GM19468 (cell line): Measurements from ENCODE around the gene SATL1.
A peak's percentile ranks its signal among the peaks of the same experiment; 100 is the strongest.
"Not testable (repeated sequence)": the region's sequence is repeated elsewhere in the genome, so short reads cannot be mapped to it uniquely, and the experiment has no call there.

Experiments
- ATAC-seq: cut with Tn5 transposase; IDR thresholded peaks from one replicate; pipeline ENCODE4 v1.9.1; 2021; ENCODE audit warnings: mild to moderate bottlenecking, moderate library complexity, moderate number of reproducible peaks; ENCODE audit not compliant: unreplicated experiment; ENCODE audit errors: extremely low read depth

The SATL1 gene, protein sequence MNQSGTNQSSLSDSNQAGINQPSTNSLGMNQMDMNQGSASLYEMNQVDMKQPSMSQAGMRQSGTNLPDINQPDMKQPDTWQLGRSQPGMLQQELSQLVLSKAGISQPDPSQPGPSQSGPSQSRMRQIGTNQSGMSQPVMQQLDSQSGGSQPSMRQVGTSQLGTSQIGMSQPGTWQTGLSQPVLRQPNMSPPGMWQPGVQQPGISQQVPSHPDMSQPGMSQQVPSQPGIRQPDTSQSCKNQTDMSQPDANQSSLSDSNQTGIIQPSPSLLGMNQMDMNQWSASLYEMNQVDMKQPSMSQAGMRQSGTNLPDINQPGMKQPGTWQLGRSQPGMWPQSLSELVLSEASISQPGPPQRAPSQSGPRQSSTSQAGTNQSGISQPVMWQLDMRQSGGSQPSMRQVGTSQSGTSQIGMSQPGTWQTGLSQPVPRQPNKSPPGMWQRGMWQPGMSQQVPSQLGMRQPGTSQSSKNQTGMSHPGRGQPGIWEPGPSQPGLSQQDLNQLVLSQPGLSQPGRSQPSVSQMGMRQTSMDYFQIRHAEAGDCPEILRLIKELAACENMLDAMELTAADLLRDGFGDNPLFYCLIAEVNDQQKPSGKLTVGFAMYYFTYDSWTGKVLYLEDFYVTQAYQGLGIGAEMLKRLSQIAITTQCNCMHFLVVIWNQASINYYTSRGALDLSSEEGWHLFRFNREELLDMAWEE

GRCh38 chrX:85243761-85244449 is at the start of gene SATL1, which contains the start of gene ZNF711:
SATL1 (minus strand) TSS chrX:85243779; CDS start chrX:85108968, 134,811 bp downstream.
ZNF711 (plus strand) TSS chrX:85243991; CDS start chrX:85247573, 3,582 bp downstream.
- no peak for ATAC-seq

GRCh38 chrX:85288992-85289723 is 45.6 kb upstream of the SATL1 start:
- no peak for ATAC-seq

DNA sequence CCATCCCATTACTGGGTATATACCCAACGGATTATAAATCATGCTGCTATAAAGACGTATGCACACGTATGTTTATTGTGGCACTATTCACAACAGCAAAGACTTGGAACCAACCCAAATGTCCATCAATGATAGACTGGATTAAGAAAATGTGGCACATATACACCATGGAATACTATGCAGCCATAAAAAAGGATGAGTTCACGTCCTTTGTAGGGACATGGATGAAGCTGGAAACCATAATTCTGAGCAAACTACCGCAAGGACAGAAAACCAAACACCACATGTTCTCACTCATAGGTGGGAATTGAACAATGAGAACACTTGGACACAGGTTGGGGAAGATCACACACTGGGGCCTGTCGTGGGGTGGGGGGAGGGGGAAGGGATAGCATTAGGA is 41.7 kb upstream of the SATL1 start:
- ATAC-seq = not testable (repeated sequence)

GRCh38 chrX:85244450-85245211 is 1.1 kb upstream of the SATL1 start:
- ATAC-seq = no peak

DNA sequence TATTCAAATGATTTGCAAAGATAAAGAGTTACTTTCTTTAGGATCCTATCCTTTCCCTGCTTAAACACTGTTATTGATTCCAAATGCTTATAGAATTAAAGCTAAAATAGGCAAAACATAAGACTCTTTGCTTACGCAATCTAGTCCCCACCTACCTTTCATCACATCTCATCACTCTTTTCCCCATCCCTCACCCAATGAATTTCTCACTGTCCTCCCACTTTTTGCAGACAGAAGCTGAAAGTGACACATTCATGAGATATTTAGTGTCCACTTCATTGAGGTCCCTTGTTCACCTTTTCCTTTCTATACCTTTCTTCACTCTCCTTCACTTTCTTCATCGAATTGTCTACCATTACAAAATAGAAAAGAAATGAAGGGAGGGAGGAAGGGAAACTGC is 424 bp downstream of the SATL1 start:
- no peak for ATAC-seq

GRCh38 chrX:85223359-85223758 is 20.2 kb downstream of the SATL1 start:
- ATAC-seq = no peak

- no peak for ATAC-seq
Observed at GRCh38 chrX:85221361-85221760, 22.2 kb downstream of the SATL1 start.

GRCh38 chrX:85215946-85216345 is 27.6 kb downstream of the SATL1 start:
- ATAC-seq = no peak

- ATAC-seq = no peak
Observed at GRCh38 chrX:85213792-85214530, 29.6 kb downstream of the SATL1 start.

DNA sequence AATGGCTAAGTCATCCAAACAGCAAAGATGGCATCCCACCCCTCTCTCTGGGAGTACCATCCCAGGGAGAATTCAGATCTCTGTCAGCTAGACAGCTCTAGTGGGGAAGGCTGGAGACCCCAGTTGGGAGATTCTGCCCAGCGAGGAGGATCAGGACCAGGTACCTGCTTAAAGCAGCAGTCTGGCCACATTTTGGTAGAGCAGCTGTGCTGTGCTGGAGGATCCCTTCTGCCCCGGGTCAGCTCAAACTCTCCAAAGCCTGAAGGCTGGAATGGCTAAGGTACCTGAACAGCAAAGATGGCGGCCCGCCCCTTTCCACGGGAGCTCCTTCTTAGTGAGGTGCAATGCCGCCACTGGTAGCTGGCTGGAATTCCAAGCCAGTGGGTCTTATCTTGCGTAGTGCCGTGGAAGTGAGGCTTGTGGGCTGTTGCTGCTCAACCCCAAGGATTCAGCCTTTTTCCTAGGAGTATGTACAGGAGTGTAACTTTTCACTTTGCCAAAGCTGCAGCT is 40.1 kb downstream of the SATL1 start:
- no peak for ATAC-seq

DNA sequence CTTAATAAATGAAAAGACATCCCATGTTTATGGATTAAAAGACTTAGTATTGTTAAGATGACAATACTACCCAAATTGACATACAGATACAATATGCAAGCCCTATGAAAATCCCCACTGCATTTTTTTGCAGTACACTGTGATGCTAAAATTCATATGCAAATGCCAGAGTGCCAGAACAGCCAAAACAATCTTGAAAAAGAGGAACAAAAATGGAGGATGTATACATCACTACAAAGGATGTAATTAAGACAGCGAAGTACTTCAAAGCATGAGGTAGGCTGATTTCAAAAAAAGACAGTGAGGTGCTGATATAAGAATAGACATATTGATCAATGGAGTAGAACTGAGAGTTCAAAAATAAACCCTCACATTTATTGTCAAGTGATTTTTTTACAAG is 47.3 kb downstream of the SATL1 start:
- no peak for ATAC-seq

- no peak for ATAC-seq
Observed at GRCh38 chrX:85159644-85160043, 83.9 kb downstream of the SATL1 start.

DNA sequence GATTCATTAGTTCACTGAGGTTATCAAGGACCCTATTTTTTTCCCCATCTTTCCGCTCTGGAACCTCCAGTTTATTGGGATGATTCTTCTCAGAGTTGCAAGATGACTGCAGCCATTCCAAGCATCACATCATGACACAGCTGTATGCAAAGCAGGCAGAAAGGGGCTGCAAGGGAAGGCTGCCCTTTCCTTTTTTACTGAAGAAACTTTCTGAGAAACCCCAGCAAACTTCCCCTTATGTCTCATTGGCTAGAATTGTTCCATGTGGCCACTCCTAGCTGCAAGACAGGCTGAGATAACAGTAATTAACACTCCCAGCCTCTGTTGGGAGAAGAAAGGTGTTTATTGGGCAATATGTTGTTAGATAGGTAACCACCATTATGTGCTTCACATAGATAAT is 102.6 kb downstream of the SATL1 start:
- ATAC-seq = peak; percentile 39

DNA sequence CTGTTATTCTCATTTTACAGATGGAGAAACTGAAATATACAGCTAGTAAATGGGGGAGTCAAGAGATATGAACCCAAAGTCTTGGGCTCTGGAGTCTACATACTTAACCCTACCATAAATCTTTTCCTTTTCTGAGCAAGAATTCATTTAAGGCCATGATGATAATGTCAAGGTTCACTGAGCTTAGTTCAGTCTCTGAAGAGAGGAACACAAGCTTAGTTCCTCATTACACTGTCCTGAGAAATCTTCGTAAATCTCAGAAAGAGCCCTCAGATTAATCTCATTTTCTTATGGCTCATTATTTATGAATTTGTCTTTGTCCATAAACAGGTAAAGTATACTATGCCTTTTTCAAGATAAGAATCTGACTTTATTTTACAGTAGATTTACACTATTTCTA is 104.2 kb downstream of the SATL1 start:
- ATAC-seq = no peak

GRCh38 chrX:85136409-85136808 is 107.2 kb downstream of the SATL1 start:
- no peak for ATAC-seq

DNA sequence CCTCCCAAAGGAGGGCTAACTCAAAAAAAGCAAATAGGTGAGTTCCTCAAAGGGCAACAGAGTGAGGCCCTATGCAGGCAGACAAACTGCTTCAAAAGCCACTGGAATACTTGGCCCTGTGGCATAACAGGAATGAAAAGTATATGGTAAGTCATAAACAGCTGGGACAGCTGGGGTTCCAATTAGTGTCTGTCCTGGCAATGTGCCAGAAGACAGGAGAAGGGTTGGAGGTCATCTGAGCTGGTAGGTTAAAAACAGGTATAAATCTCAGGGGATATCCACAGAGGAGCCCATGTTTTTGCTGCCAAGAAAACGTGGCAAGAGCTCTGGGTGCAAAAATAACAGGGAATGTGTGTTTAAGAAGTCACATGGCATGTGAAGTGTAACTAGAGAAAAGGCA is 128.3 kb downstream of the SATL1 start:
- ATAC-seq = no peak

DNA sequence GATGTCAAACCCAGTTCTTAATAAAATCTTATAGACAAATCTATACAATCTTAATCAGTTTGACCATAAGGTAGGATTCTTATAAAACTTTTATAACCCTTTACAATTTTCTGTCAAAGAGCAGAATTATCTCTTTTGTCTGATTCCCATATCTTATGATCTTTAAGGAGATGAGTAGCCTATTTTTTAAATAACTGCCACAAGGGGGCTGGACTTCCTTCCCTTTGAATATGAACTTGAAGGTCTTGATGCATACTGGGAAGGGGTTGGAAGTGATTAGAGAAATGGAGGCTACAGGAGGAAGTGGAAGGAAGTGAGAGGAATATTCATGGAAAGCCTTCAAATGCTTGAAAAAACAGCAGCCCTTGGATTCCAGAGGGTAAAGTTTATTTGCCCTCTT is 128.8 kb downstream of the SATL1 start:
- no peak for ATAC-seq

- ATAC-seq = no peak
Observed at GRCh38 chrX:85114171-85114570, 129.4 kb downstream of the SATL1 start.

DNA sequence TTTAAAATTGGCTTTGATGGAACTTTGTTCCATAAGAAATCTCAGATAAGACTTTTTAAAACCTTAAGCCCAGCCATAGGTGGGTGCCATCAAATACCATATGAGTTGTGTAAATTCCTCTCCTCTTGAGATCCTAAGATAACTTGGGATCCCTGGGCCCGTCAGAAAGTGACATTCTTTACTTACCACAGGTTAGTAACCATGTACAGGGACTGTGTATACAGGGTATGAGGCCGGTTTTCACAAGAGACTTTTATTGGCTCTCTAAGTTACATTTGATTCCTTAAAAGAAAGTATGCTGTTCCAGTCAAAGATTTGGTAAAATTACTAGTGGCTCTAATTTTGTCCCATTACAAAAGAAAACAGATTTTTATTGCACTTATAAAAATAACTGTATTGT is 129.8 kb downstream of the SATL1 start:
- ATAC-seq = no peak
